Hematopoietic multipotent progenitor cell treated with erythropoietin and hydrocortisone succinate and interleukin-3 and kit ligand, for 4 days (in vitro differentiated cells): ENCODE results near the gene IFT20.
A peak's percentile ranks its signal among the peaks of the same experiment; 100 is the strongest.
"Not testable (repeated sequence)": the region's sequence is repeated elsewhere in the genome, so short reads cannot be mapped to it uniquely, and the experiment has no call there.

Source experiments
- DNase-seq: peaks from one replicate; pipeline ENCODE4 v3.0.0-alpha.2; 2015

The IFT20 gene

GRCh38 chr17:28363776-28364650 is 28.7 kb upstream of the IFT20 start:
- no peak for DNase-seq

DNA sequence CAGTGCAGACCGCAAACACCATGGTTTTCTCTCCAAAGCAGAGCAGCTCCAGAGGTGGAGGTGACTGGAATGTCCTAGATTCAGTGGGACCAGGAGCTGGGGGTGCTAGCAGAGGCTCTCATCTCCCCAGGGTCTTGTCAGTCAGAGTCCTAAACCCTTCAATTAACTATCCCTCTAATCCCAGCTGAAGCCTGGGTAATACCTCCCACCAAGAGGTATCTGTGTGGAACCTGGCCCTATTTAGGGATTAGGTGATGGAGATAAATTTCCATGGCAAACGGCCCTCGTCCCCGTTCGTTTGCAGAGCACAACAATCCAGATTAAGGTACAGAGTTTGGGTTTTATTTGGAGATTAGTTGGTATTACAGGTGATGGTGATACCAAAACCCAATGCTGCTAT is 27.9 kb upstream of the IFT20 start:
- no peak for DNase-seq

- DNase-seq = no peak
Observed at GRCh38 chr17:28357901-28358197, 22.6 kb upstream of the IFT20 start.

DNA sequence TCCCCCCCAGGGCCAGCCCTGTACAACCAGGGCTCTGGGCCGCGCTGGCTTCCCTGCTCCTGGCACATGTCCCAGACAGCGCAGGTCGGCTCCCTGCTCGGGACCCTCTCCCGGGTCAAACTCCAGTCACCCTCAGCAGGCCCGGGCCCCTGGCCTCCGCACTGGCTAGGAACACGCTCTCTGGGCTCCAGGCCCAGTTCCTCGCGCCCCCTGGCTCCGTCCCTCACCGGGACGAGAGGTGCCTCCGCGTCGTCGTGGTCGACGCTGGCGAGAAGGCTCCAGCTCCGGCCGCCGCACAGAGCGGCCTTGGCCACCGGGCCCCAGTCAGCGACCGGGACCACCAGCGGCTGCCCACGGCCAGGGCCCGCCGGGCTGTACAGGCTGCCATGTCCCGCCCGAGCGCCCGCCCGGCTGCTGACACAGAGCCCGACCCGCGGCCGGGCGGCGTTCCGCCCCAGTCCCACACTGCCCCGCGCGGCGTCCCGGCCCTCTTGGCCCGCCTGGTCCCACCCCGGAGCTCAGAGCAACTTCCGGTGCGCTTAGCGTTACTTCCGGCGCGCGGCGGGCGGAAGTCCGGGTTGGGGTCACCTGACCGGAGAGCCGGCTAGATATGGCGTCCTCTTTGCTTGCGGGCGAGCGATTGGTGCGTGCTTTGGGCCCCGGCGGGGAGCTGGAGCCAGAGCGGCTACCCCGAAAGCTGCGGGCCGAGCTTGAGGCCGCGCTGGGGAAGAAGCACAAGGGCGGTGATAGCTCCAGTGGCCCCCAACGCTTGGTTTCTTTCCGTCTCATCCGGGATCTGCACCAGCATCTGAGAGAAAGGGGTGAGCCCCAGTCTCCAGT is 22.0 kb upstream of the IFT20 start, which contains the start of gene POLDIP2:
TSS of gene POLDIP2 (minus strand) at position 467 of the 840 bp plus-strand sequence. CDS start at position 388, 79 bp downstream.
- peak; percentile 98 for DNase-seq

DNA sequence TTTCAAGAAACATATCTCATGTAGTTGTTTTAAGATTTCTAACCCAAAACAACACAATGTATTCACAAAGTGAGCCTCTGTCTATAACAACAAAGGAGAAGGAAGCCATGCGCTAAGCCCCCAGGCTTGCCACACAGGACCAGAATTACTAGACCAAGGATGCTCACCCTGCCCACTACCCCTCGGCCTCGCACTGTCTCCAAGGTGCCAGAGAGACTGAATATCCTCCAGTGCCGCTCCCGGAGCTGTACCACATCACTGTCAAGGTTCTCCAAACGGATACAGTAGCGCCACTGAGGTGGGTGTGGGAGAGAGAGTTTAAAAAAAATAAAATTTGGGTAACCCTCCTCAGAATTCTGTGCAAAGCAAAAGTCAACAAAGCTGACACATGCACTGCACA is 15.0 kb upstream of the IFT20 start:
- no peak for DNase-seq

GRCh38 chr17:28348979-28349378 is 13.7 kb upstream of the IFT20 start:
- no peak for DNase-seq

- no peak for DNase-seq
Observed at GRCh38 chr17:28347261-28347891, 12.1 kb upstream of the IFT20 start.

DNA sequence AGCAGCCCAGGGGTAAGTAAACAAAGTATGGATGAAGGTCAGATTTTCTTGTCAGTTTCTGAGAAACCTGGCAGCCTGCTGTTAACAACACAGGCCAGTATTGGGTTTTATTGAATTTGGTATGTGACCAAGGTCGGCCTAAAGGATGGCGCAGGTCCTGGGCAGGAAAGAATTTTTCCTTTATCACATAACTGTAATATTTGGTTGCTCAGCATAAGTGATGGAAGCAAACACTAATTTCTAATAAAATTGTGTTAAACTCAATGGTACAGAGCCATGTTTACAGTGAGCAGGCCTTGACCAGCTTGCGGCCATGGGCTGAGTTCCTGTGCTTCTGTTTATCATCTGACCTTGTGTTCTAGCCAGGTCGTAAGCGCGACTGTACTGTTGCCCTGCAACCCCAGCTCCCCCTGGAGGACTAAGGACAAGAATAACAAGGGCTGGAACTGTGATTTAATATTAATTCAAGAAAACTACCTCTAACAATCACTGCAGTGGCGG is 11.5 kb upstream of the IFT20 start:
- peak; percentile 40 for DNase-seq

DNA sequence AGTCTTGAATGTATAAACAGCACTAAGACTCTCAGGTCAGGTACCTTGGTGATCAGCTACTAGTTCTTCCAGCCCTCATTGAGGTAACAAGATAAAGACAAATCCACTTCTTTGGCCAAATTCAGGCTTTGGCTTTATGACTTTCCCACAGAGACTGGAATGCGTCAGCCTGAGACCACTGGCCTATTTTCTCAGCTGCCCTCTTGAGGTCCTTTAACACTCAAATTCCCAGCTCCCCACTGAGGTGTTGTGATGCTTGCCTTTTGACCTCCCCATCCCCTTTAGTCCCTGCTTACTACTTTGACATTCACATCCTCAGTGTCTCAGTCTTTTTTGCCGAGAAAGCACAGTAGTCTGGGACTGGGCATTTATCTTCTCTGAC is 10.9 kb upstream of the IFT20 start:
- DNase-seq = no peak

DNA sequence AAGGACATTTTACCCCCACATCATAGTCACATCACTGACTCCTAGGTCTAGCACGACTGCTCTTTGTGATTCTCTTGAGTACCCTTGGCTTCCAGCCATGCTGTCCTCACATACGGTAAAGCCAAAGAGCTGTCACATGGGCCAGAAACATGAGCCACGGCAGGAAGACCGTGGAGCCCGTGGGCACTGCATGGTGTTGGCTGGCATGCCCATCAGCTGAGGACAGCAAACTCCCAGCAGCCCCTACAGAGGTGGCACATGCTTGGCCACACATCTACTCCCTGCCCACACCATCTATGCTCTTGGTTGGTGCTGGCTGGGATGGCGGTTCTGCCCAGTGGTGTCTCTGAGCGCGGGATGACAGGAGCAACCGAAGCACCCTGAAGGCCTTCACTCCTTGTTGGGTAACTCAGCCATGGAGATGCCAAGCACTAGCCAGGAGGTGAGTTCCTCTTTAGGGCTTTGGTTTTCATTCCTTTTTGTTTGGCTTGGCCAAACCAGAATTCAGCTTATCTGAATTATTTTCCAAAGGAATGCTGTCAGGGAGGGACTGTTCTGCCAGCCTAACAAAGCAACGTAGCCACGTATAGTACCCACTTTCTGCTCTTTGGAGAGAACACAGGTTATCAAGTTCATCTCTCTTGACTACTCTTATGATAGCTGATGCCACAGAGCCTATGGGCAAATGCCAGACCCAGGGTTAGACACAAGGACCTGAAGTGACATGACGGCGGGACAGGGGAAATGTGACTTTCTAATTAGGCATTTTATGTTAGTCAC is 10.3 kb upstream of the IFT20 start:
- DNase-seq = no peak

GRCh38 chr17:28344435-28344901 is 9.2 kb upstream of the IFT20 start:
- DNase-seq = no peak

- no peak for DNase-seq
Observed at GRCh38 chr17:28344011-28344410, 8.7 kb upstream of the IFT20 start.

DNA sequence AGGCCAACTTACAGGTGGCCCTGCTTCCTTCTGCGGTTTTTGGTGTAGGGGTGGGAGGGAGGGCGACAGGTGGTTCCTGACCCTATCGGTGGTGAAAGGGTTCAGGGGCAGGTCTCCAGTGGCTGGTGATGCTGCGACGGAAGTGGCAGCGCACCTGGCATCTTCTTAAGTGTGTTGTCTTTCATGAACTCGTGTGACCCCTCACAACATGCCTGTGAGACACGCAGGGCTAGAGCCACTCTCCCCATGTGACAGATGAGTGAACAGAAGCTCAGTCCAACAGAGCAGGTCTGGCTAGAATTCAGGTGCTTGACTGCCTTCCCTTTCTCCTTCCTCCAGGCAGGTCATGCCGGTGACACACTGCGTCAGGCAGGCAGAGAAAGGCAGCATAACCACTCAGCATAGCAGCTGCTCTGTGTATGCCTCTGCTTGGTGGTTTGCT is 8.2 kb upstream of the IFT20 start:
- no peak for DNase-seq

GRCh38 chr17:28342313-28342712 is 7.0 kb upstream of the IFT20 start:
- no peak for DNase-seq

- no peak for DNase-seq
Observed at GRCh38 chr17:28341516-28341915, 6.2 kb upstream of the IFT20 start.

GRCh38 chr17:28340374-28340773 is 5.1 kb upstream of the IFT20 start:
- DNase-seq = no peak

DNA sequence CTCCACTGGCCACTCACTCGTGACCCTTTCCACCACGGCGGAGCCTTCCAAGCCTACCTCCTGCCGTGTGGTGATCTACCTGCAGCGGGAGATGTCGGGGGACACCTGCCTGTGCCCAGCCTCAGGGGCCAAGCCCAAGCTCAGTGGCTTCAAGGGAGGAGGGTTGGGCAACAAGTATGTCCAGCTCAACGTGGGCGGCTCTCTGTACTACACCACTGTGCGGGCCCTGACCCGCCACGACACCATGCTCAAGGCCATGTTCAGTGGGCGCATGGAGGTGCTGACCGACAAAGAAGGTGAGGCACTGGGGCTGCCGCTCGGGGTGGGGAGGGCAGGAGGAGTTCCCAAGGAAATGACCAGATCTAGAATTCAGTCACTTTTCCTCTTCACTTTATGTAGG is 4.2 kb upstream of the IFT20 start:
- no peak for DNase-seq

DNA sequence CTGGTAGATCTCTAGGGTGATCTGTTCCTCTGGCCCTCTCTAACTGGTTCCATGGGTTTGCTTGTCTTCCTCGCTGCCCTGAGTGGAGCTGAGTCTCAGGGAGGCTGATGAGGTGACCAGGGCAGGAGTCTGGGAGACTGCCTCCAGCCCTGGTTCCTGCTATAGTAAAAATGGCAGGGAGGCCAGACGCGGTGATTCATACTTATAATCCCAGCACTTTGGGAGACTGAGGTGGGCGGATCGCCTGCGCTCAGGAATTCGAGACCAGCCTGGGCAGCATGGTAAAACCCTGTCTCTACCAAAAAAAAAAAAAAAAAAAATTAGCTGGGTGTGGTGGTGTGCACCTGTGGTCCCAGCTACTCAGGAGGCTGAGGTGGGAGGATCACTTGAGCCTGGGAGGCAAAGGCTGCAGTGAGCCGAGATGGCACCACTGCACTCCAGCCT is 3.5 kb upstream of the IFT20 start:
- not testable (repeated sequence) for DNase-seq

GRCh38 chr17:28338056-28338768 is 2.9 kb upstream of the IFT20 start:
- no peak for DNase-seq

DNA sequence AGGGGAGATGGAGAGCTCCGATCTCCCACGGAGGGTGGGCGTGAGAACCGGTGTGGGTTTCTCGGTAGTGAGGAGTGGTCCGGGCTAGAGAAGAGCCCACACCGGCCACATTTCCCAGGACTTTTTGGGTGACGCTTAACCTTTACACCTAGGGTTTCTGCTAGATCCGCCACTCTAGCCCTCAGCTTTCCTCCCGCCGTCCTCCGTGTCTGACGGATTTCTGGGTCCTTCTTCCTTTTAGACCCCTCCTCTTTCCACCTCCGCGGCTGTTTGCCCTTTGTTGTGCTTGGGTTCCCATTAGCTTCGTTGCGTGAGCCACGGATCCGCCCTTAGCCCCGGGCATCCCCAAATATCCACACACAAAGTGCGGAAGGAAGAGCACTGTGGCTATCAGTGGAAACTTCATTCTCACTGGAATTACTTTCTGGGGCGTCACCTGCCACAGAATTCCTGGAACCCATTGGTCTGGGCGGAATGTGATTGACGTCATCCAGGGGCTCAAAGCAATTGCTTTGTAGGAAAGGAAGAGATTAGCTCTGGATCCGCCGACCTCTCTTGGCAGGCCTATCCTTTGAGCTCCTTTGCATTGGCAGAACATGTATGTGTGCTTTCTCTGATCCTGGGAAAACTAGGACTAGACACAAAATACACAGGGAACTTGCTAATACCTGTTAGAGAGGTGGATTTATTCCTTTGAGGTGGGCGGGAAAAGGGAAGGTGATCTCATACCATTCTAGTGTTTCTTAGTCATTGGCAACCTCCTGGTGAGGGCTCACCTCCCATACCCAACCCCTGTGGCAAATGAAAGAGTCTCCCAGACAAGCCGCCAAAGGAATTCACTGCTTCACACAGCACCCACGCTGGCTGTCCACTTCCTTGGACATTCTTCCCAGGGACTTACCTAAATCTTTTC is 943 bp upstream of the IFT20 start:
- DNase-seq = peak; percentile 50
